HG03565 (cell line): ENCODE data around the gene PPP1R18.

Source experiments
- ATAC-seq: cut with Tn5 transposase; IDR thresholded peaks from one replicate; pipeline ENCODE4 v1.9.1; 2021; ENCODE audit warnings: mild to moderate bottlenecking, moderate library complexity; ENCODE audit not compliant: unreplicated experiment

The PPP1R18 gene

GRCh38 chr6:30689022-30689865, 2.8 kb upstream of the PPP1R18 start:
- no peak for ATAC-seq

DNA sequence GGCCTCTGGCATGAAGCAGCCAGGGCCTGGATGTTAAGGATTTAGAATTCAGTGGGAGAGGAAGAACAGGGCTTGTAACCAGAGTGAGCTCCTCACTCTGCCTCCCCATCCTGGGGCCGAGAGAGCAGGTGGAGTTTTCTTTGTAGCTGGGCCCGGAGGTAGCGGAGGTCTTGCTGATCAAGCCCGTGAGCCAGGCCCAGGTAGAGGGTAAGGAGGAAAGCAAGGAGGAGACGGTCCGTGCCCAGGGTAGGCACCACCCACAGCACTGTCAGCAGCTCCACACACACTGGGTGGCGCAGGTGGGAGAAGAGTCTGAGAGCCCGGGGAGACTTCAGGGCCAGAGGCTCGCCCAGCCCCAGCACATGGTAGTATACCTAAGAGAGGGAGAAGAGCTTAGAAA, 2.1 kb upstream of the PPP1R18 start:
- no peak for ATAC-seq

DNA sequence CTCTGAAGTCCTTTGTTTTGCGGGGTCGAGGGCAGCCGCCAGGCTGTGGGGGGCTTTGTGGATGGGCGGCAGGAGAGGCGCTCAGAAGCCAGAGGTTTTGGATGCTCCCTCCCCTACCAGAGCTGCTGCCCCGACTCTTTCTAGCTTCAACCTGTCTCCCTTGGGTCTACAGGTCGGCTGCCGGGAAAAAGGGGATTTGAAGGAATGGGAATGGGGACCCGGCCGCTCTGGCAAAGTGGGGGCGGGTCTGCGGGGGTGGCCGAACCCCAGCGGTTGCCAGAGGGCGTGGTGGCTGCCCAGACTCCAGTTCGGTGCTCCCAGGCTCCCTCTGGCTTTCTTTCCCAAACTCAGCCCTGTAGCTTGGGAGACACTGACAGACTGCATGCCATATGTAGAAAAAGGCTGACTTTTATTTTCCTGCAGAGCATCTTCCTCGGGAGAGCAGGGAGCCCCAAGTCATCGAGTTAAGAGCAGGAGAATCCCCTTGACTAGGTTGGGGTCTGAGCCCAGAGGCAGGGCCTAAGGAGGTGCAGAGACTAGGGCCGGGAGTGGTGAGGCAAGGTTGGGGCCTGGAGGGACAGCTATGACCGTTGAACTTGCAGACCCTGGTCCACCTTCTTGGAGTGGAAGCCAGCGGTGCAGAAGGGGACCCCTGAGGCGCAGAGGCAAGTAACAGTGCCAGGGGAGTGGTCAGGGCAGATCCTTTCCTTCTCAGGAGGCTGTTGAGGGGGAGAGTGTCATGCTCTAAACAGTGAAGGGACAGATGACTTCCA, 1.4 kb upstream of the PPP1R18 start:
- ATAC-seq = no peak

- ATAC-seq = peak; percentile 36
These were observed 638 bp upstream of the PPP1R18 start for GRCh38 chr6:30686908-30687658.

DNA sequence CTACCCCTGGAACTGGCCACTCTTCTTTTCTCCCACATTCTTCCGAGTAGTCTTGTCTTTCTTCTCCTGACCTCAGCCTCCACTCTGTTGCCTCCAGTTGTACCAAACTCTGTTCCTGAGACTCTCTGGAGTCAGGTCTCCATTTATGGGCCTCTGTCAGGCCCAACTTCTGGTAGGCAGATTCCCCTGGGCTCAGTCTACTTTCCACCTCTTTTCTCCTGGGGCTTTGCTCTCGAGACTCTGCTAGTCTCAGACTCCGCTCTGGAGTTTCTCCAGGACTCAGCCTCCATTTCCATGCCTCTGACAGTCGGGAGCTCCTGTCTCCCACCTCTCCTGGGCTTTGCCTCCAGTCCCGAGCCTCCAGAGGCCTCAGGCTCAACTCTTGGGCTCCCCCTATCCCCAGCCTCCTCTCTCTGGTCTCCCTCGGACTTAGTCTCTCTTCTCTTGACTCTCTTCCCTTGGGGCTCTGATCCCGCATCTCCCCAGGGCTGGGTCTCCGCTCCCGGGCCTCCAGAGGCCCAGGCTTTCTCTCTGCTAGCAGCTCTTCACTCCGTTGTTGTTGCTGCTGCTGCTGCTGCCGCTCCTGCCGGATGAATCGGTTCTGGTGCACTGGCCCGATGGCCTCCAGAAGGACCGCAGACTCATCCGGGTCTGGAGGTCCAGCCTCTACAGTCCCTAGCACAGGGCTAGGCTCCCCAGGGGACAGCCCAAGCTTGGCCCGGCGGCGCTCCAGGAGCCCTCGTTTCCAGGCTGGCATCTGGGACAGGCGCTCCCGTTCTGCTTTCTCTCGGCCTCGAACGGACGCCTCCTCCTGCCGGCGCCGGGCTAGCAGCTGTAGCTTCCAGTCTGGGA, 1.1 kb downstream of the PPP1R18 start:
- no peak for ATAC-seq

- ATAC-seq = no peak
These were observed 1.9 kb downstream of the PPP1R18 start for GRCh38 chr6:30684386-30685156.

- no peak for ATAC-seq
These were observed 2.5 kb downstream of the PPP1R18 start for GRCh38 chr6:30683980-30684338.

- no peak for ATAC-seq
These were observed 3.1 kb downstream of the PPP1R18 start for GRCh38 chr6:30683183-30683979.

GRCh38 chr6:30682143-30683117, 4.0 kb downstream of the PPP1R18 start:
- peak; percentile 33 for ATAC-seq

- no peak for ATAC-seq
These were observed 4.7 kb downstream of the PPP1R18 start for GRCh38 chr6:30681766-30682142.

DNA sequence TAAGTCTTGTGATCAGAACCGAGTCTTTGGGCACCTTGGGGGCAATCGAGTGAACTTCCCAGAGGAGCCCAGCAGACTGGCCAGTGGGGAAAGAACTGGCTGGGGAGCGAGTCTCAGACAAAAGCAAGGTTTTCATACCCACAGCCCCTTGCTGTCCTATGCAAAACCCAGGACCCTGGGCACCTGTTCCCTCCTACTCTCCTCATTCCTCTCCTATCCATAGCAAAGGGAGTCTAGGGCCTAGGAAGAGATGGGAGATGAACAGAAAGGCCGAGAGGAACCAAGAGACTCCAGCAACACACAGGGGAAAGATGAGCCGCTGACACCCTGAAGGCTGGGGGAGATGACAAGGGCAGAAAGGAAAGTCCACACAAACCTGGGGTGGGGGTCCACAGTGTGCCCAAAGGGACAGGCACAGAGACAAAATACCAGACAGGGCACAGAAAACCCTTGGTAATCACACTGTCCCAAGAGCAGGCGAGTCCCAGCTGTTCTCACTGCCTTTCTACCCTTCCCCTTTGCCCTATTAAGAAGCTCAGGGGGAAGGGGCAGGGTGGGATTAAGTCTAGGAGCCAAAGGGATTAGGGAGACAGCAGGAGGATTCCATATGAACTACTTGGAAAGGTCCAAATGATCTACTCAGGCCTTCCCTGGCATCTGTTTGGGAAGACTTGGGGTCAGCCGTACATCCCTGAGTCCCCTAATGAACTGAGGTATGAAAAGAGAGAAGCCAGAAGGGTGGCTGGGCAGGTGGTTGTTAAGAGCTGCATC, 6.5 kb downstream of the PPP1R18 start:
- ATAC-seq = no peak

DNA sequence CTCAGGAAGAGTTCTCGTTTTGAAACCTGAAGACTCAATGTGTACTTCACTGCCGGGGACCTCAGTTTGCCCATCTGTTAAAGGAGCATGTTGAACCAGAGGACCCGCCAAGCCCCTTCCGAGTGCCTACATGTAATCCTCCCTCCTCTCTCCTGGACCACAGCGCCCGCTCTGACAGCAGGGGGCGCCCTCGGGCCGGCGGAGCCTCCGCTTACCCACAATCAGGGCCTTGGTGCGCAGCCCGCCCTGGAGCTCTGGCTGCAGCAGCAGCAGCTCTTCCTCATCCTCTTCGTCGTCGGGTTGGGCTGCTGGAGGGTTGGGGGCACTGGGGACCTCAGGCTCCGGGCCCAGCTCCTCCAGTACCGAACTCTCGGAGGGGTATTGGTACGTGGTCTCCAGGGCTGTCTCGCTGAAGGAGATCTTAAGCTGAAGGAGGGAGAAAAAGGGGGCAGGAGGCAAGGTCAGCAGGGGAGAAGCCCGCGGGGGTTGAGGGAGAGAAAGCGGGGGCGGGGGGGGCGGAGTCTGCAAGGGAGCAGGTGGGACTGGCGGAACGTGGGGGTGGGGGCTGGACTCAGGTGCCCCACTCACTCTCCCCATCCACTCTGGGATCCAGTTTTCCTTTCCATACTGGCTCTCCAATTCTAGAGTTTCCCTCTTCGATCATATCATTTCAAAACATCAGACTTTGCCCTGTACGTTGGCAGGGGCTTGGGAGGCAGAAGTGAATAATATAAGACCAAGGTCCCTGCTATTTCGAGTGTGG, 7.3 kb downstream of the PPP1R18 start:
- ATAC-seq = peak; percentile 33

DNA sequence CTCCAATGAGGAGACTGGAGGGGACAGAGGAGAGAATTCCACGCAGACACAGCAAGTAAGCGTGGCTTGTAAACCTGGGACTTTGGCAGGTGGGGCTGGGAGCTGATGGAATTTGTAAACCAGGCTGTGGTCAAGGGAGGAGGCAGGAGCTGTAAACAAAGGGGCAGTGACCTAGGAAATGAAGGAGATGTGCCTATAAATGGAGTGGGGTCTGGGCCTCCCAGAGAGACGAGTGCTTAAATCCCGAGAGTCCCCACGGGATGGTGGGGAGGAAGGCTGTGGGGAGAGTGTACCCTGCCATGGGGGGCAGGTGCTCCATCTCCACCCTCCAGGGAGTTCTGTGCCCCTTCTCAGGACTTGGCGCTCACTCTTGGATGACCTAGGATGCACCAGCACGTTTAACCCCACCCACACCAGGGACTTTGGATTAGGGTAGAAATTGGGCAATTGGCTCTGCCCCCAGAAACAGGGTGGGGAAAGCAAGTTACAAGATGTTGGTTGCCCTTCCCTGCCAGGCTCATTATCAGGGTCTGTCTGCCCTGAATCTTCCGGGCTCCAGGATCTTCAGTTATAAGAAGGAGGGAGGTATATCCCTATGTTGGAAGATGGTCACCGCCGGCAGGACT, 9.7 kb downstream of the PPP1R18 start:
- no peak for ATAC-seq

- ATAC-seq = peak; percentile 72
These were observed 13.8 kb downstream of the PPP1R18 start, which contains the start of gene DHX16 for GRCh38 chr6:30672445-30673253. Gene DHX16, minus strand, starts transcription at chr6:30673006. Its CDS starts 165 bp downstream, at chr6:30672841.
